ENCODE data around the gene FBXO17.

DNA sequence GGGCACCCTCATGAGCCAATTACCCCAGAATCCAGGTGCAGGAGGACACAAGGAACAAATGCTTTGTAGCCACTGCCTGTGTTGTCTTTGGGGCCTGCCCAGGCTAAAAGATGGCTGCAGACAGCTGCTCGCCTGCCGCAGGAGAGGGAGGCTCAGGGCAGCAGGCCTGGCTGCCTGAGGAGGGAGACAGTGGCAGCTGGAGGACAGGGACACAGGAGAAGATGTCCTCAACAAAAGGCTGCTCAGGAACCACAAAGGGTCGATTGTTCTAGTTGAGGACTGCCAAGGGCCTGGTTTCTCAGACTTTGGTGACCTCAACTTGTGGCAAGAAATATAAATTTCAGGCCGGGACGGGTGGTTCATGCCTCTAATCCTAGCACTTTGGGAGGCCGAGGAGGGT, 83.8 kb downstream of the FBXO17 start:
- TF ChIP-seq, protein P1, sequence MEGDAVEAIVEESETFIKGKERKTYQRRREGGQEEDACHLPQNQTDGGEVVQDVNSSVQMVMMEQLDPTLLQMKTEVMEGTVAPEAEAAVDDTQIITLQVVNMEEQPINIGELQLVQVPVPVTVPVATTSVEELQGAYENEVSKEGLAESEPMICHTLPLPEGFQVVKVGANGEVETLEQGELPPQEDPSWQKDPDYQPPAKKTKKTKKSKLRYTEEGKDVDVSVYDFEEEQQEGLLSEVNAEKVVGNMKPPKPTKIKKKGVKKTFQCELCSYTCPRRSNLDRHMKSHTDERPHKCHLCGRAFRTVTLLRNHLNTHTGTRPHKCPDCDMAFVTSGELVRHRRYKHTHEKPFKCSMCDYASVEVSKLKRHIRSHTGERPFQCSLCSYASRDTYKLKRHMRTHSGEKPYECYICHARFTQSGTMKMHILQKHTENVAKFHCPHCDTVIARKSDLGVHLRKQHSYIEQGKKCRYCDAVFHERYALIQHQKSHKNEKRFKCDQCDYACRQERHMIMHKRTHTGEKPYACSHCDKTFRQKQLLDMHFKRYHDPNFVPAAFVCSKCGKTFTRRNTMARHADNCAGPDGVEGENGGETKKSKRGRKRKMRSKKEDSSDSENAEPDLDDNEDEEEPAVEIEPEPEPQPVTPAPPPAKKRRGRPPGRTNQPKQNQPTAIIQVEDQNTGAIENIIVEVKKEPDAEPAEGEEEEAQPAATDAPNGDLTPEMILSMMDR (IDR thresholded peaks at IDR 0.05) = no peak
- TF ChIP-seq EP300 (IDR thresholded peaks at IDR 0.05) = no peak

Data from esophagus muscularis mucosa (tissue), 3 donors.